ENCODE data around the gene STK32C.
A peak's percentile ranks its signal among the peaks of the same experiment; 100 is the strongest.

Gene STK32C

DNA sequence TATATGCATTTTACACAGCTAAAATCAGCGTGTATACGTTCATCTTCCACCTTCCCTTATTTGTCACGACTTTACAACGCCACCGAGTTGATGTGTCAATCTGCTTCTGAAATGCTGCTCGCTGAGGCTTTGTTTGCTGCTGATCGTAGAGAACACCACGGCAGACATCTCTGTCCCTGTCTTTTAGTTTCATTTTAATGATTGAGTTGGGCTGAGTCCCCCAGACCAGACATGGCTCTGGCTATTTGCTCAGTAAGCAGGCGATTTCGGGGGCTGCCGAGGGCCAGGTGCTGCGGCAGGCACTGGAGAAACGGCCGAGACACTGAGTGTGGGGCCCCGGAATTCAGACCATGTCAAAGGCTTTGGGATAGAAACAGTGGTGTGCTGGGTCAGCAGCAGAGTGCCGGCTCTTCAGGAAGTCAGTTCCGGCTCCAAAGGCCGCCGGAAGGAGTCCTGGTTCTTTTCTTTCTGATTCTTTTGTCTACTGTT is 29.2 kb upstream of the STK32C start:
- H3K27ac ChIP-seq (replicated peaks) = 0 out of 2 replicates have a peak overlapping the region, but pooled peaks have one; percentile 9

DNA sequence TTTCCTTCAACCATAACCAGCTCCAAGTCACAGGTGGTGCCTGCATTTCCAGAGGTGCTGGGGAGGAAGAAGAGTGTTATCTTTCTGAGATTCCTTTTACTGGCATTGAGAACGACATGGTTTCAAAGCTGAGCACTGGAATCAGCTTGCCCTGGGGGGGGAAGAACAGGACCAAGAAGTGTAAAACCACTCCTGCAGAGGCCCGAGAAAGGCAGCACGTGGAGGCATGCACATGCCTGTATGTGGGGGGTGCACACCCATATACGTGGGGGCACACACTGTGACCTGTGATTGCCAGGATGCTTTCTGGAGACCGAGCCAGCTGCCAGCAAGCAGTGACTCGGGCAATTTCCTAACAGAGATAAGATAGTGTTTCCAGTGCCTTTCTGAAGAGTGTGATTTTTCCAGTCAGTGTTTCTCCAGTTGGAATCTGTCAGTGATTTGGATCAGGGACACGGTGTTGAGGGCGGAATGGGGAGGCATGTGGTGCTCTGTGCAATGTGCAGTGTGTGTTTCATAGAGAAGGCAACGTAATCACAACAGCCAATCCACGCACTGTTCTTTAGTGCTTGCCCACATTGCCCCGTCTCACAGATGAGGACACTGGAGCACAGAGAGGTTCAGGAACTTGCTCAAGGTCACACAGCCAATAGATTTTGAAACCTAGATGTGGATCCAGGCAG is 28.5 kb upstream of the STK32C start:
- Histone ChIP-seq H3K4me3 (replicated peaks; ENCODE audit: insufficient read depth, low read length) (no peak overlapping the region), H3K27ac (replicated peaks) (no peak overlapping the region), H3K27me3 (ENCODE audit: insufficient read depth, poor library complexity, severe bottlenecking) (no peaks in the 10 kb centered on the region)
- no peak for DNase-seq (ENCODE audit: low read depth in 1 of 2, low spot score in 1 of 2)
- TF ChIP-seq GABPA (IDR thresholded peaks at IDR 0.05; ENCODE audit: low read depth) (no peak), SPI1 (IDR thresholded peaks at IDR 0.05; ENCODE audit: borderline replicate concordance, low read depth) (no peak), POLR2AphosphoS5 (IDR thresholded peaks at IDR 0.05; ENCODE audit: low read depth) (no peak)
- TF ChIP-seq, protein P1, sequence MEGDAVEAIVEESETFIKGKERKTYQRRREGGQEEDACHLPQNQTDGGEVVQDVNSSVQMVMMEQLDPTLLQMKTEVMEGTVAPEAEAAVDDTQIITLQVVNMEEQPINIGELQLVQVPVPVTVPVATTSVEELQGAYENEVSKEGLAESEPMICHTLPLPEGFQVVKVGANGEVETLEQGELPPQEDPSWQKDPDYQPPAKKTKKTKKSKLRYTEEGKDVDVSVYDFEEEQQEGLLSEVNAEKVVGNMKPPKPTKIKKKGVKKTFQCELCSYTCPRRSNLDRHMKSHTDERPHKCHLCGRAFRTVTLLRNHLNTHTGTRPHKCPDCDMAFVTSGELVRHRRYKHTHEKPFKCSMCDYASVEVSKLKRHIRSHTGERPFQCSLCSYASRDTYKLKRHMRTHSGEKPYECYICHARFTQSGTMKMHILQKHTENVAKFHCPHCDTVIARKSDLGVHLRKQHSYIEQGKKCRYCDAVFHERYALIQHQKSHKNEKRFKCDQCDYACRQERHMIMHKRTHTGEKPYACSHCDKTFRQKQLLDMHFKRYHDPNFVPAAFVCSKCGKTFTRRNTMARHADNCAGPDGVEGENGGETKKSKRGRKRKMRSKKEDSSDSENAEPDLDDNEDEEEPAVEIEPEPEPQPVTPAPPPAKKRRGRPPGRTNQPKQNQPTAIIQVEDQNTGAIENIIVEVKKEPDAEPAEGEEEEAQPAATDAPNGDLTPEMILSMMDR (IDR thresholded peaks at IDR 0.05; ENCODE audit: insufficient read depth, low read length) = no peak
- TF ChIP-seq, protein P2, sequence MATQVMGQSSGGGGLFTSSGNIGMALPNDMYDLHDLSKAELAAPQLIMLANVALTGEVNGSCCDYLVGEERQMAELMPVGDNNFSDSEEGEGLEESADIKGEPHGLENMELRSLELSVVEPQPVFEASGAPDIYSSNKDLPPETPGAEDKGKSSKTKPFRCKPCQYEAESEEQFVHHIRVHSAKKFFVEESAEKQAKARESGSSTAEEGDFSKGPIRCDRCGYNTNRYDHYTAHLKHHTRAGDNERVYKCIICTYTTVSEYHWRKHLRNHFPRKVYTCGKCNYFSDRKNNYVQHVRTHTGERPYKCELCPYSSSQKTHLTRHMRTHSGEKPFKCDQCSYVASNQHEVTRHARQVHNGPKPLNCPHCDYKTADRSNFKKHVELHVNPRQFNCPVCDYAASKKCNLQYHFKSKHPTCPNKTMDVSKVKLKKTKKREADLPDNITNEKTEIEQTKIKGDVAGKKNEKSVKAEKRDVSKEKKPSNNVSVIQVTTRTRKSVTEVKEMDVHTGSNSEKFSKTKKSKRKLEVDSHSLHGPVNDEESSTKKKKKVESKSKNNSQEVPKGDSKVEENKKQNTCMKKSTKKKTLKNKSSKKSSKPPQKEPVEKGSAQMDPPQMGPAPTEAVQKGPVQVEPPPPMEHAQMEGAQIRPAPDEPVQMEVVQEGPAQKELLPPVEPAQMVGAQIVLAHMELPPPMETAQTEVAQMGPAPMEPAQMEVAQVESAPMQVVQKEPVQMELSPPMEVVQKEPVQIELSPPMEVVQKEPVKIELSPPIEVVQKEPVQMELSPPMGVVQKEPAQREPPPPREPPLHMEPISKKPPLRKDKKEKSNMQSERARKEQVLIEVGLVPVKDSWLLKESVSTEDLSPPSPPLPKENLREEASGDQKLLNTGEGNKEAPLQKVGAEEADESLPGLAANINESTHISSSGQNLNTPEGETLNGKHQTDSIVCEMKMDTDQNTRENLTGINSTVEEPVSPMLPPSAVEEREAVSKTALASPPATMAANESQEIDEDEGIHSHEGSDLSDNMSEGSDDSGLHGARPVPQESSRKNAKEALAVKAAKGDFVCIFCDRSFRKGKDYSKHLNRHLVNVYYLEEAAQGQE (IDR thresholded peaks at IDR 0.05; ENCODE audit: insufficient replicate concordance, low read depth) = no peak

More for the DNA sequence above, 29.2 kb upstream of the STK32C start:
- TF ChIP-seq, protein P2 (IDR thresholded peaks at IDR 0.05; ENCODE audit: insufficient replicate concordance, low read depth) = no peak
- TF ChIP-seq SPI1 (IDR thresholded peaks at IDR 0.05; ENCODE audit: borderline replicate concordance, low read depth) (no peak), GABPA (IDR thresholded peaks at IDR 0.05; ENCODE audit: low read depth) (no peak), POLR2AphosphoS5 (IDR thresholded peaks at IDR 0.05; ENCODE audit: low read depth) (no peak)
- TF ChIP-seq, protein P1 (IDR thresholded peaks at IDR 0.05; ENCODE audit: insufficient read depth, low read length) = no peak
- H3K4me3 ChIP-seq (replicated peaks; ENCODE audit: insufficient read depth, low read length) = no peak overlapping the region
- no peaks in the 10 kb centered on the region for H3K27me3 ChIP-seq (ENCODE audit: insufficient read depth, poor library complexity, severe bottlenecking)
- no peak for DNase-seq (ENCODE audit: low read depth in 1 of 2, low spot score in 1 of 2)

DNA sequence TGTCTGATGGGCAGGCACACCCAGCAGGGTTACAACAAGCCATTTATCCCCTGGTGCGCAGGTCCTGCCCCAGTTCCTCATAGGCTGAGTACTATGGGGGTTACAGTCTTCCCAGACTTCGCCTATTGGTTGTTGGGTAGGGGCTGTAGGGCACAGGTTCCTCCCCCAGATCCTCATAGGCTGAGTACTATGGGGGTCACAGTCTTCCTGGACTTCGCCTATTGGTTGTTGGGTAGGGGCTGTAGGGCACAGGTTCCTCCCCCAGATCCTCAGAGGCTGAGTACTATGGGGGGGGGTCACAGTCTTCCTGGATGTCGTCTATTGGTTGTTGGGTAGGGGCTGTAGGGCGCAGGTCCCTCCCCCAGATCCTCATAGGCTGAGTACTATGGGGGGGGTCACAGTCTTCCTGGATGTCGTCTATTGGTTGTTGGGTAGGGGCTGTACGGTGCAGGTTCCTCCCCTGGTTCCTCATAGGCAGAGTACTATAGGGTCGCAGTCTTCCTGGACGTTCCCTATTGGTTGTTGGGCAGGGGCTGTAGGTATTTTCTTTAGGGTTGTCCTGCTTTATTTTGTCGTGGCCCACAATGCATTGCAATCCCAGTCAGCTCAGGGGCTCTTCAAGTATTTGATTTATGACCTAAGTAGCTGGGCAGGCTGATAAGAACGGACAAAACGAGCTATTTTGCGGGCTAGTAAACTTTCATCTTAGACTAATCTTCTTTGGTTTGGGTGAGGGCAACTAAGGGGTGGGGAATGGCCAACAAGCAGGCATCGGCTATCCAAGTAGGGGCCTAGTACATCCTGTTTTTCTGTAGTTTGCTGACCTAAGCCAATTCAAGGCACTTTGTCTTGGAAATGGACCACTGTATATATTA is 27.7 kb upstream of the STK32C start:
- Histone ChIP-seq H3K4me3 (replicated peaks; ENCODE audit: insufficient read depth, low read length) (no peak overlapping the region), H3K27me3 (ENCODE audit: insufficient read depth, poor library complexity, severe bottlenecking) (no peaks in the 10 kb centered on the region), H3K27ac (replicated peaks) (no peak overlapping the region)
- DNase-seq (ENCODE audit: low read depth in 1 of 2, low spot score in 1 of 2) = peak in 1 of 2 experiments; percentile 77
- TF ChIP-seq, protein P2 (IDR thresholded peaks at IDR 0.05; ENCODE audit: insufficient replicate concordance, low read depth) = no peak
- TF ChIP-seq, protein P1 (IDR thresholded peaks at IDR 0.05; ENCODE audit: insufficient read depth, low read length) = no peak
- TF ChIP-seq POLR2AphosphoS5 (IDR thresholded peaks at IDR 0.05; ENCODE audit: low read depth) = no peak
- TF ChIP-seq GABPA (IDR thresholded peaks at IDR 0.05; ENCODE audit: low read depth) = no peak
- no peak for TF ChIP-seq SPI1 (IDR thresholded peaks at IDR 0.05; ENCODE audit: borderline replicate concordance, low read depth)
